Measurements from ENCODE around the gene HTT-AS. TPM values are rescaled to one million over a fixed set of nuclear protein-coding genes. Genes with fewer than 3 reads are reported as not detected.

The HTT-AS gene
- total and polyA plus RNA-seq, 2 of the 13 experiments (the other 11 are each of a cell fraction or from before 2014, with no cell fraction given) = not detected

- intact Hi-C loops (cut with micrococcal nuclease; ENCODE audit: unreplicated experiment) = no loop called here
- no peaks in the 10 kb centered on the region for H3K79me2 ChIP-seq (ENCODE audit: insufficient read depth, low read length)
- peaks cover 1 to 34% of the 10 kb centered on the region in 2 experiments for H3K27me3 ChIP-seq (ENCODE audit: control insufficient read depth in 1 of 2, insufficient read depth in 2 of 2, low read length in 2 of 2)
- ChIA-PET POLR2A (no interaction called here), CTCF (ENCODE audit: low intra/inter-chr PET ratio, low total read pairs) (no interaction called here)
- H3K4me2 ChIP-seq (ENCODE audit: low read depth, low read length) = no peak overlapping the region
- H3K9me3 ChIP-seq (ENCODE audit: low read length) = no peaks in the 10 kb centered on the region
- 57% methylated on average over 3 of the region's 3 CpGs for WGBS (ENCODE audit: low lambda C conversion rate)
- no peaks in the 10 kb centered on the region for H4K20me1 ChIP-seq (ENCODE audit: insufficient read depth, low read length)
- no peak overlapping the region for H3K27ac ChIP-seq (ENCODE audit: extremely low read length, insufficient read depth, low read length)
- TF ChIP-seq TOPORS (CRISPR knock-in tag; IDR thresholded peaks at IDR 0.05) = no peak
- peak; percentile 47; the same call in 1 of the 2 replicates for TF ChIP-seq ZNF121 (CRISPR knock-in tag; IDR thresholded peaks at IDR 0.05)
- ATAC-seq = no peak
- H3K36me3 ChIP-seq (replicated peaks in 1 of 2; ENCODE audit: control insufficient read depth in 1 of 2, insufficient read depth in 2 of 2, low read length in 2 of 2) = no peaks in the 10 kb centered on the region
- no peaks in the 10 kb centered on the region for H3K4me1 ChIP-seq (ENCODE audit: insufficient read depth, low read length)
- no peak overlapping the region for H2AFZ ChIP-seq (ENCODE audit: low read length)
- FAIRE-seq = no peak
- H3K4me3 ChIP-seq (replicated peaks in 1 of 3; ENCODE audit: insufficient read depth in 1 of 3, low read depth in 2 of 3, low read length in 3 of 3) = no peak overlapping the region
- in situ Hi-C loops (cut with HindIII; ENCODE audit: extremely low pct_ligation_motif_present, low pct_unique_long_range_greater_than_20kb) = no loop called here
- no peak for DNase-seq (ENCODE audit: low spot score)
- no TSS peak for BruUV-seq (replicated peaks)
- H3K9ac ChIP-seq (ENCODE audit: insufficient read depth, low read depth, low read length) = no peak overlapping the region
These were observed 51.7 kb downstream of the HTT-AS start for GRCh38 chr4:3022651-3023050.

DNA sequence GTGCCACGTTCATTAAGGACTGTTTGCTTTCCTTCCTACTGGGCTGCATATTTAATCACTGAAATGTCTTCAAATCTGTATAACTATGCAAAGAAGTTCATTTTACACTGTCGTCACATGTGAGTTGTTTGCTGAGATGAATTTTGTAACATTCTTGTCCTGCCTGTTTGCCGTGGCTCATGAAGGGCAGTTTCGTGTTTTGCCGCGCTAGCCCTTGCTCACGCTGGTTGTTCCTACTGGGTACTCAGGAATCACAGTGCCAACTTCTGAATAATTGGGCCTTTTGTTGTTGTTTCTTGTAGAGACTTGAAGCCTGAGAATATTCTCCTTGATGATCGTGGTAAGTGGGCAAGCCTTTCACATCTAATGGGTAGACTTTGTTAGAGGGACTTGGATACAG lies 52.2 kb downstream of the HTT-AS start:
- Histone ChIP-seq H3K27ac (ENCODE audit: extremely low read length, insufficient read depth, low read length) (no peak overlapping the region), H3K79me2 (ENCODE audit: insufficient read depth, low read length) (no peaks in the 10 kb centered on the region), H3K27me3 (ENCODE audit: control insufficient read depth in 1 of 2, insufficient read depth in 2 of 2, low read length in 2 of 2) (peaks cover 2 to 36% of the 10 kb centered on the region in 2 experiments), H2AFZ (ENCODE audit: low read length) (no peak overlapping the region), H3K4me1 (ENCODE audit: insufficient read depth, low read length) (no peaks in the 10 kb centered on the region), H3K9me3 (ENCODE audit: low read length) (no peaks in the 10 kb centered on the region), H3K36me3 (replicated peaks in 1 of 2; ENCODE audit: control insufficient read depth in 1 of 2, insufficient read depth in 2 of 2, low read length in 2 of 2) (no peaks in the 10 kb centered on the region), H3K4me2 (ENCODE audit: low read depth, low read length) (no peak overlapping the region), H3K9ac (ENCODE audit: insufficient read depth, low read depth, low read length) (no peak overlapping the region), H4K20me1 (ENCODE audit: insufficient read depth, low read length) (no peaks in the 10 kb centered on the region), H3K4me3 (replicated peaks in 1 of 3; ENCODE audit: insufficient read depth in 1 of 3, low read depth in 2 of 3, low read length in 3 of 3) (no peak overlapping the region)
- ATAC-seq = no peak
- no peak for FAIRE-seq
- ChIA-PET POLR2A (no interaction called here), CTCF (ENCODE audit: low intra/inter-chr PET ratio, low total read pairs) (no interaction called here)
- intact Hi-C loops (cut with micrococcal nuclease; ENCODE audit: unreplicated experiment) (no loop called here), in situ Hi-C loops (cut with HindIII; ENCODE audit: extremely low pct_ligation_motif_present, low pct_unique_long_range_greater_than_20kb) (no loop called here)
- 61% methylated on average over 8 of the region's 8 CpGs for WGBS (ENCODE audit: low lambda C conversion rate)
- DNase-seq (ENCODE audit: low spot score) = no peak
- no TSS peak for BruUV-seq (replicated peaks)
- TF ChIP-seq ZNF678 (CRISPR knock-in tag; IDR thresholded peaks at IDR 0.05) = no peak
- no peak for TF ChIP-seq ESRRA (CRISPR knock-in tag; IDR thresholded peaks at IDR 0.05; ENCODE audit: low read depth)
- TF ChIP-seq, protein P1, sequence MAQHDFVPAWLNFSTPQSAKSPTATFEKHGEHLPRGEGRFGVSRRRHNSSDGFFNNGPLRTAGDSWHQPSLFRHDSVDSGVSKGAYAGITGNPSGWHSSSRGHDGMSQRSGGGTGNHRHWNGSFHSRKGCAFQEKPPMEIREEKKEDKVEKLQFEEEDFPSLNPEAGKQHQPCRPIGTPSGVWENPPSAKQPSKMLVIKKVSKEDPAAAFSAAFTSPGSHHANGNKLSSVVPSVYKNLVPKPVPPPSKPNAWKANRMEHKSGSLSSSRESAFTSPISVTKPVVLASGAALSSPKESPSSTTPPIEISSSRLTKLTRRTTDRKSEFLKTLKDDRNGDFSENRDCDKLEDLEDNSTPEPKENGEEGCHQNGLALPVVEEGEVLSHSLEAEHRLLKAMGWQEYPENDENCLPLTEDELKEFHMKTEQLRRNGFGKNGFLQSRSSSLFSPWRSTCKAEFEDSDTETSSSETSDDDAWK (CRISPR knock-in tag; IDR thresholded peaks at IDR 0.05) = no peak
- TF ChIP-seq TBP (CRISPR knock-in tag; IDR thresholded peaks at IDR 0.05) = no peak
- TF ChIP-seq ZNF451 (CRISPR knock-in tag; IDR thresholded peaks at IDR 0.05) = no peak
- TF ChIP-seq SAFB2 (CRISPR knock-in tag; IDR thresholded peaks at IDR 0.05; ENCODE audit: borderline replicate concordance, low read depth) = no peak
- no peak for TF ChIP-seq ZNF7 (CRISPR knock-in tag; IDR thresholded peaks at IDR 0.05)
- no peak for TF ChIP-seq BRD4 (CRISPR knock-in tag; IDR thresholded peaks at IDR 0.05)
- TF ChIP-seq HDAC2 (CRISPR knock-in tag; IDR thresholded peaks at IDR 0.05) = no peak
- TF ChIP-seq HBP1 (CRISPR knock-in tag; IDR thresholded peaks at IDR 0.05; ENCODE audit: low read depth) = no peak
- no peak for TF ChIP-seq ZNF101 (CRISPR knock-in tag; IDR thresholded peaks at IDR 0.05; ENCODE audit: borderline replicate concordance, low read depth)
- TF ChIP-seq ERF (CRISPR knock-in tag; IDR thresholded peaks at IDR 0.05) = no peak
- no peak for TF ChIP-seq ZNF562 (CRISPR knock-in tag; IDR thresholded peaks at IDR 0.05; ENCODE audit: borderline replicate concordance)
- TF ChIP-seq AHR (CRISPR knock-in tag; IDR thresholded peaks at IDR 0.05) = no peak
- no peak for TF ChIP-seq ZMYM3 (CRISPR knock-in tag; IDR thresholded peaks at IDR 0.05)
- no peak for TF ChIP-seq NFE2L1 (CRISPR knock-in tag; IDR thresholded peaks at IDR 0.05; ENCODE audit: borderline replicate concordance)
